Measurements from ENCODE around the gene ERG28.

The ERG28 gene

DNA sequence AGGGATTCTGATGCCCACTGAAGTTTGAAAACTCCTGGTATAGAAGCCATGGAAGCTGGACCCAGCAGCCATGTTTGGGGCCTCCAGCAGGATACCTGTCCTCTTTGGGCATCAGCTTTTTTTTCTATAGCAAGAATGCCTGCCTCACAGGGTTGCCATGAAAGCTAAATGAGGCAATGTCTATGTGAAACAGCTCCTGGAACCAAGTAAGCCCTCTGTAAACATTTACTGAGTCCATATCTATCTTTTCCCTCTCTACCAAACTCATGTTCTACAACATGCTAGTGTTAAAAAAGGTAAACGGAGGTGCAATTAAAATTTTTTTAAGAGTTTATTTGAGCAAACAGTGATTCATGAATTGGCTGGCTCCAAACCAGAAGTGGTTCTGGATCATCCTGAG, 53.6 kb downstream of the ERG28 start (continued):
- no peak for TF ChIP-seq TSHZ2 (CRISPR knock-in tag; IDR thresholded peaks at IDR 0.05)
- no peak for TF ChIP-seq ZFP30 (CRISPR knock-in tag; IDR thresholded peaks at IDR 0.05)
- no peak for TF ChIP-seq ZNF70 (CRISPR knock-in tag; IDR thresholded peaks at IDR 0.05)
- TF ChIP-seq PATZ1 (CRISPR knock-in tag; IDR thresholded peaks at IDR 0.05; ENCODE audit: borderline replicate concordance) = no peak
- TF ChIP-seq SNAI2 (CRISPR knock-in tag; IDR thresholded peaks at IDR 0.05) = no peak
- no peak for TF ChIP-seq ESRRG (CRISPR knock-in tag; IDR thresholded peaks at IDR 0.05)

DNA sequence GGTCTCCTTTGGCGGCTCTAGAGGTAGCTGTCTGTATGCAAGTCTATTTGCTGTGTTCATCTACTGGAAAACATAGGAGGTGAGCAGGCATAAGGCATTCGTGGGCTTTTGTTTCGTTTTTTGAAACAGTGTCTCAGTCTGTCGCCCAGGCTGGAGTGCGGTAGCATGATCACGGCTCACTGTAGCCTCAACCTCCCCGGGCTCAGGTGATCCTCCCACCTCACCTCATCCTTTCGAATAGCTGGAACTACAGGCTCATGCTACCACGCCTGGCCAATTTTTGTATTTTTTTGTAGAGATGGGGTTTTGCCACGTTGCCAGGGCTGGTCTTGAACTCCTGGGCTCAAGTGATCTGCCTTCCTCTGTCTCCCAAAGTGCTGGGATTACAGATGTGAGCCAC, 54.8 kb downstream of the ERG28 start:
- no peak for ATAC-seq
- no peak for TF ChIP-seq RARB (CRISPR knock-in tag; IDR thresholded peaks at IDR 0.05)
- no peak for TF ChIP-seq TSHZ2 (CRISPR knock-in tag; IDR thresholded peaks at IDR 0.05)
- TF ChIP-seq ZFP3 (CRISPR knock-in tag; IDR thresholded peaks at IDR 0.05) = no peak

DNA sequence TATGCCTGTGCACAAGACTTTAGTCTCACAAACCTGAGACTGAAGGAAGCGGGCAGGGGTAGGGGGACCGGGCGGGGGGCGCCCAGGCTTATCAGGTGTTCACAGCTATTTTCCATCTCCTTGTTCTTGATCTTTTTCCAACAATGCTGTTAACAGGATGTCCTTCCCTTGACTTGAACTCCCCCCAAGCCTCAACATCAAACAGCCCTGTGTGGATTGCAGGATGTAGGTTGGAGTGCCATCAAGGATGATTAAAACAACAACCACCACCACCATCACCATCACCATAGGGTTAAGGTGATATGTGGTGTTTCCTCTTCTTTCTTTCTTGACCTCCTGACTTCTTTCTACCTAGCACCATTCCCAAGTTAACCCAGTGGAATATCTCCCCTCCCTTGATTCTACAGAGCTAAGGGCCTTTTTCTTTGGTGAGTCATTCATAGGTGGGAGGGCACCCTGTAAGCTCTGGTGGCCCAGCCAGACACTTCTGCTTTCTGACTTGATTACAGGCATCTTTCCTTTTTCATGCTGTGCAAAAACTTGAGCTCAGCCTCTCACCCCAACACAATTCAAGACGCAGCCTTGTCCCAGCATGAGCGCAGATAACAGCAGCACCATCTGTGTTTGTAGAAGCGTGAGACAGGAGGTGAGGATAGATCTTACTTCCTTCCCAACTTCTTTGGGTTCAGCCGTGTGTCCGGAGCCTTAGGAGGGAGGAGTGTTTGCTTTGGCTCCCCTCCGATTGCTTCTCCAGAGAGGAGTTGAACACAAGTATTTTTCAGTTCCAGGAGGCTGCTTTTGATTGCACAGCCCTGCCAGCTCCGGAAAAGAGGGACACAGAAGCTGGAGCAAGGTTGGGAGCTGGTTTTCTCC, 55.5 kb downstream of the ERG28 start:
- TF ChIP-seq GLIS3 (CRISPR knock-in tag; IDR thresholded peaks at IDR 0.05) = no peak
- TF ChIP-seq, protein P1, sequence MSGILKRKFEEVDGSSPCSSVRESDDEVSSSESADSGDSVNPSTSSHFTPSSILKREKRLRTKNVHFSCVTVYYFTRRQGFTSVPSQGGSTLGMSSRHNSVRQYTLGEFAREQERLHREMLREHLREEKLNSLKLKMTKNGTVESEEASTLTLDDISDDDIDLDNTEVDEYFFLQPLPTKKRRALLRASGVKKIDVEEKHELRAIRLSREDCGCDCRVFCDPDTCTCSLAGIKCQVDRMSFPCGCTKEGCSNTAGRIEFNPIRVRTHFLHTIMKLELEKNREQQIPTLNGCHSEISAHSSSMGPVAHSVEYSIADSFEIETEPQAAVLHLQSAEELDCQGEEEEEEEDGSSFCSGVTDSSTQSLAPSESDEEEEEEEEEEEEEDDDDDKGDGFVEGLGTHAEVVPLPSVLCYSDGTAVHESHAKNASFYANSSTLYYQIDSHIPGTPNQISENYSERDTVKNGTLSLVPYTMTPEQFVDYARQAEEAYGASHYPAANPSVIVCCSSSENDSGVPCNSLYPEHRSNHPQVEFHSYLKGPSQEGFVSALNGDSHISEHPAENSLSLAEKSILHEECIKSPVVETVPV (CRISPR knock-in tag; IDR thresholded peaks at IDR 0.05) = no peak
- no peak for TF ChIP-seq ZNF70 (CRISPR knock-in tag; IDR thresholded peaks at IDR 0.05)
- TF ChIP-seq POU6F1 (CRISPR knock-in tag; IDR thresholded peaks at IDR 0.05; ENCODE audit: borderline replicate concordance, low read depth) = no peak
- no peak for TF ChIP-seq RARB (CRISPR knock-in tag; IDR thresholded peaks at IDR 0.05)
- TF ChIP-seq CSDC2 (CRISPR knock-in tag; IDR thresholded peaks at IDR 0.05) = no peak
- TF ChIP-seq ZFP30 (CRISPR knock-in tag; IDR thresholded peaks at IDR 0.05) = no peak
- no peak for TF ChIP-seq PATZ1 (CRISPR knock-in tag; IDR thresholded peaks at IDR 0.05; ENCODE audit: borderline replicate concordance)
- TF ChIP-seq ZFP3 (CRISPR knock-in tag; IDR thresholded peaks at IDR 0.05) = no peak
- no peak for TF ChIP-seq ZC3H10 (CRISPR knock-in tag; IDR thresholded peaks at IDR 0.05)
- no peak for TF ChIP-seq ZNF8 (CRISPR knock-in tag; IDR thresholded peaks at IDR 0.05)
- no peak for TF ChIP-seq TSHZ2 (CRISPR knock-in tag; IDR thresholded peaks at IDR 0.05)

More for the DNA sequence above, 55.5 kb downstream of the ERG28 start:
- ATAC-seq = no peak

Measured in SK-N-SH treated with all-trans-retinoic acid at 6 μM for 48 hours (cell line).